Measurements from ENCODE around the gene GSDME. TPM values are rescaled to one million over a fixed set of nuclear protein-coding genes. Genes with fewer than 3 reads are reported as not detected.
"Not testable (repeated sequence)": the region's sequence is repeated elsewhere in the genome, so short reads cannot be mapped to it uniquely, and the experiment has no call there.

GSDME gene
- polyA plus RNA-seq, 1 donor (not counting 4 experiments of a cell fraction or from before 2014, with no cell fraction given) = 105 TPM

DNA sequence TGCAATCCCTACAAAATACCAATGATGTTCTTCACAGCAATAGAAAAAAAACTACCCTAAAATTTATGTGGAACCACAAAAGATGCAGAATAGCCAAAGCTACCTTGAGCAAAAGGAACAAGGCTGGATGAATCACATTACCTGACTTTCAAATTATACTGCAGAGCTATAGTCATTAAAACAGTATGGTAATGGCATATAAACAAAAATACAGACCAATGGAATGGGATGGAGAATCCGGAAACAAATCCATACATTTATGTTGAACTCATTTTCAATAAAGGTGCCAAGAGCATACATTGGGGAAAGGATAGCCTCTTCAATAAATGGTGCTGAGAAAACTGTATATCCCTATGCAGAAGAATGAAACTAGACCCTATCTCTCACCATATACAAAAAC, 18.7 kb downstream of the GSDME start:
- TF ChIP-seq, protein P1, sequence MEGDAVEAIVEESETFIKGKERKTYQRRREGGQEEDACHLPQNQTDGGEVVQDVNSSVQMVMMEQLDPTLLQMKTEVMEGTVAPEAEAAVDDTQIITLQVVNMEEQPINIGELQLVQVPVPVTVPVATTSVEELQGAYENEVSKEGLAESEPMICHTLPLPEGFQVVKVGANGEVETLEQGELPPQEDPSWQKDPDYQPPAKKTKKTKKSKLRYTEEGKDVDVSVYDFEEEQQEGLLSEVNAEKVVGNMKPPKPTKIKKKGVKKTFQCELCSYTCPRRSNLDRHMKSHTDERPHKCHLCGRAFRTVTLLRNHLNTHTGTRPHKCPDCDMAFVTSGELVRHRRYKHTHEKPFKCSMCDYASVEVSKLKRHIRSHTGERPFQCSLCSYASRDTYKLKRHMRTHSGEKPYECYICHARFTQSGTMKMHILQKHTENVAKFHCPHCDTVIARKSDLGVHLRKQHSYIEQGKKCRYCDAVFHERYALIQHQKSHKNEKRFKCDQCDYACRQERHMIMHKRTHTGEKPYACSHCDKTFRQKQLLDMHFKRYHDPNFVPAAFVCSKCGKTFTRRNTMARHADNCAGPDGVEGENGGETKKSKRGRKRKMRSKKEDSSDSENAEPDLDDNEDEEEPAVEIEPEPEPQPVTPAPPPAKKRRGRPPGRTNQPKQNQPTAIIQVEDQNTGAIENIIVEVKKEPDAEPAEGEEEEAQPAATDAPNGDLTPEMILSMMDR (optimal IDR thresholded peaks at IDR 0.05 in 1 of 3, IDR thresholded peaks at IDR 0.05 in 1 of 3, conservative IDR thresholded peaks at IDR 0.05 in 1 of 3; ENCODE audit: extremely low read depth in 1 of 3, insufficient read depth in 2 of 3, low read length in 3 of 3) = no peak
- no peak for TF ChIP-seq EZH2 (IDR thresholded peaks at IDR 0.05; ENCODE audit: low read length)
- FAIRE-seq = no peak
- H4K20me1 ChIP-seq (ENCODE audit: control insufficient read depth, extremely low read depth, insufficient read depth, low read length) = no peaks in the 10 kb centered on the region
- H3K9ac ChIP-seq (ENCODE audit: control insufficient read depth, extremely low read depth, insufficient read depth, low read length) = no peak overlapping the region
- H3K36me3 ChIP-seq (ENCODE audit: control insufficient read depth in 2 of 2, extremely low read depth in 1 of 2, insufficient read depth in 2 of 2, low read length in 2 of 2) = peaks cover 2 to 9% of the 10 kb centered on the region in 2 experiments
- no peak overlapping the region for H3K27ac ChIP-seq (ENCODE audit: control insufficient read depth, insufficient read depth, low read length)
- H3K4me2 ChIP-seq (ENCODE audit: control insufficient read depth, extremely low read depth, insufficient read depth, low read depth, low read length) = no peak overlapping the region
- H3K4me3 ChIP-seq (ENCODE audit: control insufficient read depth in 2 of 3, extremely low read depth in 1 of 3, insufficient read depth in 2 of 3, low read depth in 1 of 3, low read length in 3 of 3) = no peak overlapping the region
- DNase-seq (ENCODE audit: low read depth, low spot score) = no peak
- dilution Hi-C loops (cut with MboI; ENCODE audit: extremely low pct_ligation_motif_present, low sequenced_read_pairs) = no loop called here
- H3K4me1 ChIP-seq (ENCODE audit: control insufficient read depth, extremely low read depth, insufficient read depth, low read length) = peaks cover 34% of the 10 kb centered on the region
- no peaks in the 10 kb centered on the region for H3K27me3 ChIP-seq (ENCODE audit: control insufficient read depth, extremely low read depth, insufficient read depth, low read length)
- no peak overlapping the region for H2AFZ ChIP-seq (ENCODE audit: control insufficient read depth, low read length)
- peaks cover 6% of the 10 kb centered on the region for H3K9me1 ChIP-seq (ENCODE audit: control insufficient read depth, extremely low read depth, insufficient read depth, low read length)
- H3K79me2 ChIP-seq (ENCODE audit: control insufficient read depth, insufficient read depth, low read length) = peaks cover 55% of the 10 kb centered on the region
- peaks cover 4% of the 10 kb centered on the region for H3K9me3 ChIP-seq (ENCODE audit: control insufficient read depth, low read depth, low read length)

DNA sequence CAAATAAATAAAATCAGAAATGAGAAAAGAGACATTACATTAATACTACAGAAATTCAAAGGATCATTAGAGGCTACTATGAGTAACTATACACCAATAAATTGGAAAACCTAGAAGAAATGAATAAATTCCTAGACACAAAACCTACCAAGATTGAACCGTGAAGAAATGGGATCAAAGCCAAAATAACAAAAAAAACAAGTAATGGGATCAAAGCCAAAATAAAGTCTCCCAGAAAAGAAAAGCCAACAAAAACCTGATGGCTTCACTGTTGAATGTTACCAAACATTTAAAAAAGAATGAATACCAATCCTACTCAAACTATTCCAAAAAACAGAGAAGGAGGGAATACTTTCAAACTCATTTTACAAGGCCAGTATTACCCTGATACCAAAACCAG, 20.0 kb downstream of the GSDME start:
- Histone ChIP-seq H2AFZ (ENCODE audit: control insufficient read depth, low read length) (no peak overlapping the region), H3K79me2 (ENCODE audit: control insufficient read depth, insufficient read depth, low read length) (peaks cover 60% of the 10 kb centered on the region), H3K9me3 (ENCODE audit: control insufficient read depth, low read depth, low read length) (peaks cover 4% of the 10 kb centered on the region), H3K36me3 (ENCODE audit: control insufficient read depth in 2 of 2, extremely low read depth in 1 of 2, insufficient read depth in 2 of 2, low read length in 2 of 2) (peaks cover 0 to 6% of the 10 kb centered on the region in 2 experiments), H4K20me1 (ENCODE audit: control insufficient read depth, extremely low read depth, insufficient read depth, low read length) (no peaks in the 10 kb centered on the region), H3K4me2 (ENCODE audit: control insufficient read depth, extremely low read depth, insufficient read depth, low read depth, low read length) (no peak overlapping the region), H3K27me3 (ENCODE audit: control insufficient read depth, extremely low read depth, insufficient read depth, low read length) (no peaks in the 10 kb centered on the region), H3K4me1 (ENCODE audit: control insufficient read depth, extremely low read depth, insufficient read depth, low read length) (peaks cover 38% of the 10 kb centered on the region), H3K27ac (ENCODE audit: control insufficient read depth, insufficient read depth, low read length) (no peak overlapping the region), H3K9me1 (ENCODE audit: control insufficient read depth, extremely low read depth, insufficient read depth, low read length) (peaks cover 6% of the 10 kb centered on the region), H3K9ac (ENCODE audit: control insufficient read depth, extremely low read depth, insufficient read depth, low read length) (no peak overlapping the region), H3K4me3 (ENCODE audit: control insufficient read depth in 2 of 3, extremely low read depth in 1 of 3, insufficient read depth in 2 of 3, low read depth in 1 of 3, low read length in 3 of 3) (no peak overlapping the region)
- no peak for TF ChIP-seq EZH2 (IDR thresholded peaks at IDR 0.05; ENCODE audit: low read length)
- TF ChIP-seq, protein P1 (optimal IDR thresholded peaks at IDR 0.05 in 1 of 3, IDR thresholded peaks at IDR 0.05 in 1 of 3, conservative IDR thresholded peaks at IDR 0.05 in 1 of 3; ENCODE audit: extremely low read depth in 1 of 3, insufficient read depth in 2 of 3, low read length in 3 of 3) = no peak
- FAIRE-seq = no peak
- no peak for DNase-seq (ENCODE audit: low read depth, low spot score)
- dilution Hi-C loops (cut with MboI; ENCODE audit: extremely low pct_ligation_motif_present, low sequenced_read_pairs) = no loop called here

DNA sequence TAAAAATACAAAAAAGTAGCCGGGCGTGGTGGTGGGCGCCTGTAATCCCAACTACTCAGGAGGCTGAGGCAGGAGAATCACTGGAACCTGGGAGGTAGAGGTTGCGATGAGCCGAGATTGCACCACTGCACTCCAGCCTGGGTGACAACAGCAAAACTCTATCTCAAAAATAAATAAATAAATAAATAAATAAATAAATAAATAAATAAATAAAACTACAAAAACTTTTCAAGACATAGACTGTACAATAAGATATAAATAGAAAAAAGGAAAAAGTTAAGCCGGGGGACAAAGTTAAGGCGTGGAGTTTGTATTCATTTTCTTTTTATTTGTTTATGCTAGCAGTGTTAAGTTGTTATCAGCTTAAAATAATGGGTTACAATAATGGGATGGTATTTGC, 21.7 kb downstream of the GSDME start:
- Histone ChIP-seq H3K4me1 (ENCODE audit: control insufficient read depth, extremely low read depth, insufficient read depth, low read length) (peaks cover 23% of the 10 kb centered on the region), H3K79me2 (ENCODE audit: control insufficient read depth, insufficient read depth, low read length) (peaks cover 70% of the 10 kb centered on the region)
- H3K9me1 ChIP-seq (ENCODE audit: control insufficient read depth, extremely low read depth, insufficient read depth, low read length); FAIRE-seq; H3K27me3 ChIP-seq (ENCODE audit: control insufficient read depth, extremely low read depth, insufficient read depth, low read length); H3K4me3 ChIP-seq (ENCODE audit: control insufficient read depth in 2 of 3, extremely low read depth in 1 of 3, insufficient read depth in 2 of 3, low read depth in 1 of 3, low read length in 3 of 3); H3K9ac ChIP-seq (ENCODE audit: control insufficient read depth, extremely low read depth, insufficient read depth, low read length); H3K4me2 ChIP-seq (ENCODE audit: control insufficient read depth, extremely low read depth, insufficient read depth, low read depth, low read length); H3K36me3 ChIP-seq (ENCODE audit: control insufficient read depth in 2 of 2, extremely low read depth in 1 of 2, insufficient read depth in 2 of 2, low read length in 2 of 2); H4K20me1 ChIP-seq (ENCODE audit: control insufficient read depth, extremely low read depth, insufficient read depth, low read length); H2AFZ ChIP-seq (ENCODE audit: control insufficient read depth, low read length); H3K27ac ChIP-seq (ENCODE audit: control insufficient read depth, insufficient read depth, low read length); DNase-seq (ENCODE audit: low read depth, low spot score); H3K9me3 ChIP-seq (ENCODE audit: control insufficient read depth, low read depth, low read length); dilution Hi-C loops (cut with MboI; ENCODE audit: extremely low pct_ligation_motif_present, low sequenced_read_pairs): not testable (repeated sequence)

Data from keratinocyte (primary cell).